Neural crest cell (in vitro differentiated cells): ENCODE data around the gene TEAD4. TPM values are rescaled to one million over a fixed set of nuclear protein-coding genes. Genes with fewer than 3 reads are reported as not detected.

ENCODE experiments used
- DNase-seq: peaks from one replicate; pipeline ENCODE4 v3.0.0; 2021; ENCODE audit warnings: low read depth, mixed read lengths, low spot score
- H3K27ac Mint-ChIP-seq: one replicate; pipeline ENCODE4 v1.8.0; 2021; ENCODE audit warnings: mild to moderate bottlenecking, mixed read lengths; ENCODE audit not compliant: unreplicated experiment
- H3K27me3 Mint-ChIP-seq: 2 replicates; pipeline ENCODE4 v1.8.0; 2021; ENCODE audit warnings: low read depth, mild to moderate bottlenecking, mixed read lengths
- H3K36me3 Mint-ChIP-seq: 2 replicates; pipeline ENCODE4 v1.8.0; 2021; ENCODE audit warnings: low read depth, mild to moderate bottlenecking, mixed read lengths
- H3K4me1 Mint-ChIP-seq: 2 replicates; pipeline ENCODE4 v1.8.0; 2021; ENCODE audit warnings: mixed read lengths
- H3K4me3 Mint-ChIP-seq: one replicate; pipeline ENCODE4 v1.8.0; 2021; ENCODE audit warnings: mild to moderate bottlenecking, mixed read lengths
- H3K9me3 Mint-ChIP-seq: 2 replicates; pipeline ENCODE4 v1.8.0; 2021; ENCODE audit warnings: mixed read lengths
- CTCF ChIP-seq: fragments of 200-600 bp; sonication (generic); conservative IDR thresholded peaks from 2 replicates; pipeline ENCODE4 v1.5.0; 2021; ENCODE audit warnings: antibody characterized with exemption, mild to moderate bottlenecking
- total RNA-seq: library from RNA; stranded (reverse); gene quantifications from 2 replicates; pipeline ENCODE4 v1.2.1, GENCODE V29; 2021

Gene TEAD4
- total RNA-seq, 1 donor from 2014 or later, result 30.9 TPM

DNA sequence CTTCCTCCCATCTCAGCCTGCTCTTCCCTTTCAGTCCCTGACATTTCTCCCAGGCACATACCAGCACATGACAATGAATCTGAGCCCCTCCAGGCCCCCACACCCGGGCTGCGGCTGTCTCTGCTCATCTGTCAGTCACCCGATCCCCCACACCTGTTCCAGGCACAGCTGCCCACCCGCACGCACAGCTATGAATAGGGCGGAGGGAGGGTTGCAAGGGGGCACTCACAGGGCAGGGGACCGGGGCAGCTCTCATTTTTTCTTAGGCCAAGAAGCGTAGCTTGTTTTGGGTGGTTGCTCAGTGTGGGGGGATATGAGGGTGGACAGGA lies 74.3 kb downstream of the TEAD4 start:
- Mint-ChIP-seq H3K27me3 (no peaks in the 10 kb centered on the region), H3K9me3 (no peaks in the 10 kb centered on the region), H3K4me1 (peaks cover 21% of the 10 kb centered on the region), H3K4me3 (no peak overlapping the region), H3K36me3 (no peaks in the 10 kb centered on the region), H3K27ac (peak overlapping the region; percentile 52)
- DNase-seq, result no peak
- TF ChIP-seq CTCF, result no peak

- no peaks in the 10 kb centered on the region for H3K9me3 Mint-ChIP-seq
- H3K4me1 Mint-ChIP-seq, result peaks cover 21% of the 10 kb centered on the region
- H3K4me3 Mint-ChIP-seq, result peak overlapping the region; percentile 71
- peak overlapping the region; percentile 86 for H3K27ac Mint-ChIP-seq
- H3K27me3 Mint-ChIP-seq, result no peaks in the 10 kb centered on the region
- TF ChIP-seq CTCF, result peak; percentile 86
- no peaks in the 10 kb centered on the region for H3K36me3 Mint-ChIP-seq
- peak; percentile 70 for DNase-seq
These were observed 75.0 kb downstream of the TEAD4 start for GRCh38 chr12:3034067-3034750.

DNA sequence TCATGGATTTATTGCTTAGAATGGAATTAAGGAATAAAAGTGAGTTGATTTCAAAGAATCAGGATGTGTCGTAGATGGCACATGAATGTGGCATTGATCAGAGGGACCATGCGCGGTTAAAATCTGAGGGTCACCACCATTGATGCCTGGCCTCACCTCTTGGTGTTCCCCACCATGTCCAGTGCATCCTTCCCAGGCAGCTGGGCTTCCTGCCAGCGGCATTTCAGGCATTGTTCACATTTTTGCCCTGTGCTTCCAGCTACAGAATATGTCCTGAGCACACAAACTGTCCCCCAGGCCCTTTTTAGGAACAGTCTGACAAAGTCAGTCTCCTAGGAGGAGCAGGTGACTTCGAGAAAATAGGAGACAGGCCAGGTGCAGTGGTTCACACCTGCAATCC lies 76.0 kb downstream of the TEAD4 start:
- H3K9me3 Mint-ChIP-seq, result no peaks in the 10 kb centered on the region
- no peaks in the 10 kb centered on the region for H3K36me3 Mint-ChIP-seq
- H3K27ac Mint-ChIP-seq, result no peak overlapping the region
- H3K4me1 Mint-ChIP-seq, result peaks cover 21% of the 10 kb centered on the region
- DNase-seq, result no peak
- H3K4me3 Mint-ChIP-seq, result no peak overlapping the region
- no peak for TF ChIP-seq CTCF
- H3K27me3 Mint-ChIP-seq, result no peaks in the 10 kb centered on the region

DNA sequence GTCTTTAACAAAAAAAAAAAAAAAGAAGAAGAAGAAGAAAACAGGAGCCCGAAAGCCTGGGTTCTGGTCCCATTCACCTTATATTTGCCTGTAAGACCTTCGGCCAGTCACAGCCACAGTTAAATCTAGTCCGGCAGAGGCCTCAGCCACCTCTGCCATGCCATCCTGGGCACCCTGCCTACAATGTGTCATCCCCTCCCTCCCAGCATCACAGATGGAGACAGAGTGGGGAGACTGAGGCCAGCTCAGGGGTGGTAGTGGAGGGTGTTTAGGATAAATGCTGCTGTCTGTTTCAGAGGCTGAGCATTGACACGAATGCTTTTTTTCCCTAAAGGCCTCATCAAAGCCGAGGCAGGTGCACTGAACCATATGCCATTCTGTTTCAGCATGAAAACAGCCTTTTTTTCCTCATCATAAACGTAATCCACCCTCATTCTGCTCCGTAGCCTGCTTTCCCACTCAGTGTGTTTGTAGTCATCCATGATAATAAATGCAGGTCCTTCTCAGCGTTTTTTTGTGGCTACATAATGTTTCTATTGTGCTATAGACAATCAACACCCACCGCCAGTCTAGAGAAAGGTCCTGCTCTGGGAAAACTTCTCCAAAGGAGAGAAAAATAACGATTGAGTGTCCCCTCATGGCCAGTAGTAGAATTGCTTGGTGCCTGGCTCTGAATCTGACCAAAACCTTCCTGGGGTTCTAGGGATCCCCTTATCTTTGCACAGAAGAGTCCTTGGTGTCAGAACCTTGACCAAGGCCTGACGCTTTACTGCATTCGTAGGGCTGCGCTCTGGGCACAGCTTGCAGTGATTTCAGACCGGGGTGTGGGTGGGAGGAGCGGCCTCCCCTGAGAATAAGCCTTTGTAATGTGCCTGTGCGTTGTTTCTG lies 76.9 kb downstream of the TEAD4 start:
- Mint-ChIP-seq H3K9me3 (no peaks in the 10 kb centered on the region), H3K4me3 (no peak overlapping the region), H3K27ac (peak overlapping the region; percentile 44), H3K36me3 (no peaks in the 10 kb centered on the region), H3K4me1 (peaks cover 21% of the 10 kb centered on the region), H3K27me3 (no peaks in the 10 kb centered on the region)
- peak; percentile 65 for TF ChIP-seq CTCF
- DNase-seq, result no peak

DNA sequence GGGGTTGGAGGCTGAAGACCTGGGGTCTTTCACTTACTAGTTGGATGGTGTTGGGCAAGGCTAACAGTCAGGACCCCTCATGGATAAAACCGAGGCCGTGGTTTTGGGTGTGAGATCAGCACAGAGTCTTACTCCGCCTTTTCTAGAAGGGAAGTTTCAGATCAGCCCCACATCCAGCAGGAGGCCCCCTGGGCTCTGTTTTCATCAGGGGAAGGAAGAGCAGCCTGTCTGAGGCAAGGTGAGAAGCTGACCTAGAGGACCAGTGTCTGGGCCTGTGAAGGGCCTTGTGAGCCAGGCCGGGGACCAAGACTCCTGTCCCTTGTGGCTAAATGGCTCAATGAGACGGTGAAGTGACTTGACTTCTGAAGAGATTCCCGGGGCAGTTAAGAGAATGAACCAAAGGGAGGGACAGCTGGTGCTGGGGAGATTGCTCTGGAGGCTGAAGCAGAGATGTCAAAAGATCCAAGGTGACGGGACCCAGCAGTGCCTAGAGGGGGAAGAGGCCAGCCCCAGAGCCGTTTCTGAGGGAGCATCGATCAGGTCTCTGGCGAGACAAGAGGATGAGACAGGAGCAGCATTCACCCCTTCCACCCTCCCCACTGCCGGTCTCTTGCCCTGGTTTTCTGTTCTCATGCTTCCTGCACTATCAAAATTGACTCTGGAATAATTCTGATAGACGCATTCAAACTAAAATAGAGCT lies 77.9 kb downstream of the TEAD4 start:
- Mint-ChIP-seq H3K27me3 (no peaks in the 10 kb centered on the region), H3K4me1 (peaks cover 27% of the 10 kb centered on the region), H3K4me3 (no peak overlapping the region), H3K27ac (no peak overlapping the region), H3K36me3 (no peaks in the 10 kb centered on the region), H3K9me3 (no peaks in the 10 kb centered on the region)
- no peak for DNase-seq
- no peak for TF ChIP-seq CTCF
